Measurements from ENCODE around the gene RBP2. TPM values are rescaled to one million over a fixed set of nuclear protein-coding genes. Genes with fewer than 3 reads are reported as not detected.

Gene RBP2
- total and polyA plus RNA-seq, 9 of the 15 experiments (the other 6 are each of a cell fraction or from before 2014, with no cell fraction given): not detected

DNA sequence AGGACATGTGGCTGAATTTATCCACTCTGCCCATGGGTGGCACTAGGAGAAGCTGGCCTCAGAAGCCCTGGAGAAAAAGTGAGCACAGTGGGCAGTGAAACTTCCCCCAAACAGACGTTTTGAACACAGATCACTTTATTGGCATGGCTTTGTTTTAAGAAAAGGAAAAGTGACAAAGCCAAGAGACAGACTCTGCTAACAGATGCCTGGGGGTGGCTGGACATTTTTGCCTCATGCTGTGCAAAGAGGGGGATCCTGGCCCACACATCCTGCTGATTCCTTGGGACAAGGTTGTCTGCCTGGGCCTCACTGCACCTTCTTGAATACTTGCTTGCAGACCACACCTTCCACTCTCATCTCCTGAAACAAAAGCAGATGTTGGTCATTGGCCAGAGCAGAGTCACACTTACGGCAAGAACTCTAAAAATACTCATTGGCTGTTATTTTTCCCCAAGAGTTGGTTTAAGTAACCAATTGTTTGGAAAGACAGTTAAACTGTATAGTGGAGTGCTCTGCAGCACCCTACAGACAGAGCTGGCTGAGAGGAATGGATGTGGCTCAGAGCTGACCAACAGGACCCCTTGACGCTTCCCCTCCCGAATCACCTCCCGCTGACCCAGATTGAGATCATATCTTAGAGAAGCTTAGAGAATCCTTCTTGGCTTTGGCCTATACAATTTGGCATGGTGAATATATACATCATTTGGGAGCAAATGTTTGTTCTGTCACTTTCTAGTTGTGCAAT lies 41.2 kb upstream of the RBP2 start:
- Histone ChIP-seq H3K9me3 (replicated peaks; ENCODE audit: control insufficient read depth, insufficient read depth, low read depth, low read length) (no peaks in the 10 kb centered on the region), H4K20me1 (replicated peaks; ENCODE audit: control insufficient read depth, insufficient read depth, low read length) (no peaks in the 10 kb centered on the region), H3K27ac (ENCODE audit: extremely low read depth, low read depth, low read length) (no peak overlapping the region), H3K4me2 (ENCODE audit: insufficient read depth, low read length) (no peak overlapping the region), H3K79me2 (ENCODE audit: control insufficient read depth, insufficient read depth, low read length) (no peaks in the 10 kb centered on the region), H3K36me3 (ENCODE audit: control insufficient read depth, insufficient read depth, low read length) (no peaks in the 10 kb centered on the region), H3K9ac (ENCODE audit: insufficient read depth in 1 of 2, low read depth in 2 of 2, low read length in 2 of 2) (no peak overlapping the region), H3K27me3 (ENCODE audit: control insufficient read depth in 2 of 2, insufficient read depth in 2 of 2, low read length in 2 of 2) (peaks cover 4 to 5% of the 10 kb centered on the region in 2 experiments; a peak in 3 of 5 replicates), H3K4me3 (no peak overlapping the region), H3K9me1 (ENCODE audit: control insufficient read depth, insufficient read depth, low read length) (no peaks in the 10 kb centered on the region), H2AFZ (ENCODE audit: low read depth, low read length) (no peak overlapping the region), H3K4me1 (replicated peaks in 1 of 2; ENCODE audit: control insufficient read depth in 2 of 2, insufficient read depth in 2 of 2, low read length in 2 of 2) (peaks cover 3% of the 10 kb centered on the region in 2 experiments; a peak in 3 of 5 replicates)
- intact Hi-C loops (cut with micrococcal nuclease) (no loop called here), in situ Hi-C loops (cut with MboI) (no loop called here)
- no peak for ATAC-seq
- POLR2A ChIA-PET: interaction anchor here (0.9 to 1.1 kb wide), 2 partner anchors 14 to 75 kb away, joined by 3 to 4 read pairs; no protein-coding TSS in a partner anchor
- BruUV-seq (replicated peaks): no TSS peak
- CTCF ChIA-PET (ENCODE audit: low intra/inter-chr PET ratio): no interaction called here
- WGBS (ENCODE audit: insufficient coverage, low coverage, missing lambda C conversion rate): 5% methylated on average over 5 of the region's 5 CpGs
- no peak for FAIRE-seq
- DNase-seq (ENCODE audit: extremely low read depth in 1 of 4, low spot score in 3 of 4): no peak
- TF ChIP-seq ZNF592 (IDR thresholded peaks at IDR 0.05): no peak
- no peak for TF ChIP-seq KDM5B (IDR thresholded peaks at IDR 0.05; ENCODE audit: insufficient replicate concordance, low read depth, low read length)
- TF ChIP-seq KLF1 (tag; IDR thresholded peaks at IDR 0.05): no peak
- TF ChIP-seq ZNF639 (CRISPR knock-in tag; conservative IDR thresholded peaks at IDR 0.05 in 1 of 2, IDR thresholded peaks at IDR 0.05 in 1 of 2): no peak
- no peak for TF ChIP-seq HMG20A (CRISPR knock-in tag; conservative IDR thresholded peaks at IDR 0.05)
- no peak for TF ChIP-seq ARID3A (IDR thresholded peaks at IDR 0.05; ENCODE audit: borderline replicate concordance, low read depth, low read length)
- TF ChIP-seq FOXJ2 (tag; IDR thresholded peaks at IDR 0.05): no peak
- TF ChIP-seq, protein P1, sequence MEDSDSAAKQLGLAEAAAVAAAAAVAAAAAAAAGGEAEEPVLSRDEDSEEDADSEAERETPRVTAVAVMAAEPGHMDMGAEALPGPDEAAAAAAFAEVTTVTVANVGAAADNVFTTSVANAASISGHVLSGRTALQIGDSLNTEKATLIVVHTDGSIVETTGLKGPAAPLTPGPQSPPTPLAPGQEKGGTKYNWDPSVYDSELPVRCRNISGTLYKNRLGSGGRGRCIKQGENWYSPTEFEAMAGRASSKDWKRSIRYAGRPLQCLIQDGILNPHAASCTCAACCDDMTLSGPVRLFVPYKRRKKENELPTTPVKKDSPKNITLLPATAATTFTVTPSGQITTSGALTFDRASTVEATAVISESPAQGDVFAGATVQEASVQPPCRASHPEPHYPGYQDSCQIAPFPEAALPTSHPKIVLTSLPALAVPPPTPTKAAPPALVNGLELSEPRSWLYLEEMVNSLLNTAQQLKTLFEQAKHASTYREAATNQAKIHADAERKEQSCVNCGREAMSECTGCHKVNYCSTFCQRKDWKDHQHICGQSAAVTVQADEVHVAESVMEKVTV (CRISPR knock-in tag; IDR thresholded peaks at IDR 0.05): no peak
- no peak for TF ChIP-seq MCM3 (IDR thresholded peaks at IDR 0.05)
- TF ChIP-seq SP2 (IDR thresholded peaks at IDR 0.05; ENCODE audit: extremely low read depth, low read depth, low read length, poor library complexity, severe bottlenecking): no peak
- no peak for TF ChIP-seq GABPB2 (CRISPR knock-in tag; conservative IDR thresholded peaks at IDR 0.05)

Measured in K562 (cell line).